ENCODE measurements around the gene SHANK3.

The SHANK3 gene

GRCh38 chr22:50678651-50679521 lies 6.3 kb downstream of the SHANK3 start:
- no peak for DNase-seq

GRCh38 chr22:50683086-50683993 lies 10.7 kb downstream of the SHANK3 start:
- no peak for DNase-seq

- DNase-seq = no peak
Observed at GRCh38 chr22:50683994-50684371, 11.4 kb downstream of the SHANK3 start.

- no peak for DNase-seq
Observed at GRCh38 chr22:50684501-50684900, 11.9 kb downstream of the SHANK3 start.

- no peak for DNase-seq
Observed at GRCh38 chr22:50684986-50685385, 12.4 kb downstream of the SHANK3 start.

- DNase-seq = no peak
Observed at GRCh38 chr22:50686794-50687193, 14.2 kb downstream of the SHANK3 start.

GRCh38 chr22:50687829-50688228 lies 15.2 kb downstream of the SHANK3 start:
- no peak for DNase-seq

GRCh38 chr22:50688448-50688847 lies 15.8 kb downstream of the SHANK3 start:
- no peak for DNase-seq

- peak; percentile 30 for DNase-seq
Observed at GRCh38 chr22:50691521-50691920, 18.9 kb downstream of the SHANK3 start.

- no peak for DNase-seq
Observed at GRCh38 chr22:50693462-50693861, 20.8 kb downstream of the SHANK3 start.

- DNase-seq = no peak
Observed at GRCh38 chr22:50694099-50694605, 21.5 kb downstream of the SHANK3 start.

GRCh38 chr22:50694766-50695420 lies 22.3 kb downstream of the SHANK3 start:
- DNase-seq = no peak

GRCh38 chr22:50695421-50696250 lies 23.0 kb downstream of the SHANK3 start:
- no peak for DNase-seq

- no peak for DNase-seq
Observed at GRCh38 chr22:50696251-50696798, 23.7 kb downstream of the SHANK3 start.

- peak; percentile 29 for DNase-seq
Observed at GRCh38 chr22:50696799-50697561, 24.4 kb downstream of the SHANK3 start.

GRCh38 chr22:50697667-50698506 lies 25.3 kb downstream of the SHANK3 start:
- no peak for DNase-seq

GRCh38 chr22:50698546-50698945 lies 25.9 kb downstream of the SHANK3 start:
- no peak for DNase-seq

GRCh38 chr22:50699001-50699755 lies 26.6 kb downstream of the SHANK3 start:
- no peak for DNase-seq

GRCh38 chr22:50699756-50700386 lies 27.2 kb downstream of the SHANK3 start:
- DNase-seq = no peak

Measured in midbrain (tissue), 1 donor.